ENCODE results near the gene ATP8A1. TPM values are rescaled to one million over a fixed set of nuclear protein-coding genes. Genes with fewer than 3 reads are reported as not detected.

ATP8A1 gene
- total RNA-seq, 1 donor from 2014 or later, result 4.3 TPM

DNA sequence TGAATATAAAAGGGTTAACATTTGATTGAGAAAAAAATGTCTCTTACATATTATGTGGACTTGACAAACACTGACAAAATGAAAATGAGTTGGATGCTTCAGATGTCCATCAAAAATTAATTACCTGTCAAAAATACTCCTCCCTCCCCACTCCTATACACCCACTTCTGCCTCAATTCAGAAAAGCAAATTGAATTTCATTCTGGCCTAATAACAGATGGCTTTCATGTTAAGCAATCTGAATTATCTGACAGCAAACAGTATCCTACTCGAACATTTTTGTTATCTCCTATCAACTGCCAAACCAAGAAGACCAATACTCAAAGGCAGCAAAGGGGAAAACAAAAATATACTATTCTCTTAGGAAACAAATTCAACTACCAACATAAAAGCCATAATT is 44.0 kb downstream of the ATP8A1 start:
- DNase-seq (ENCODE audit: low read depth), result no peak
- H3K4me3 ChIP-seq (ENCODE audit: low read depth, low read length), result no peak overlapping the region
- TF ChIP-seq, protein P1, sequence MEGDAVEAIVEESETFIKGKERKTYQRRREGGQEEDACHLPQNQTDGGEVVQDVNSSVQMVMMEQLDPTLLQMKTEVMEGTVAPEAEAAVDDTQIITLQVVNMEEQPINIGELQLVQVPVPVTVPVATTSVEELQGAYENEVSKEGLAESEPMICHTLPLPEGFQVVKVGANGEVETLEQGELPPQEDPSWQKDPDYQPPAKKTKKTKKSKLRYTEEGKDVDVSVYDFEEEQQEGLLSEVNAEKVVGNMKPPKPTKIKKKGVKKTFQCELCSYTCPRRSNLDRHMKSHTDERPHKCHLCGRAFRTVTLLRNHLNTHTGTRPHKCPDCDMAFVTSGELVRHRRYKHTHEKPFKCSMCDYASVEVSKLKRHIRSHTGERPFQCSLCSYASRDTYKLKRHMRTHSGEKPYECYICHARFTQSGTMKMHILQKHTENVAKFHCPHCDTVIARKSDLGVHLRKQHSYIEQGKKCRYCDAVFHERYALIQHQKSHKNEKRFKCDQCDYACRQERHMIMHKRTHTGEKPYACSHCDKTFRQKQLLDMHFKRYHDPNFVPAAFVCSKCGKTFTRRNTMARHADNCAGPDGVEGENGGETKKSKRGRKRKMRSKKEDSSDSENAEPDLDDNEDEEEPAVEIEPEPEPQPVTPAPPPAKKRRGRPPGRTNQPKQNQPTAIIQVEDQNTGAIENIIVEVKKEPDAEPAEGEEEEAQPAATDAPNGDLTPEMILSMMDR (conservative IDR thresholded peaks at IDR 0.05; ENCODE audit: low read depth, low read length), result no peak

DNA sequence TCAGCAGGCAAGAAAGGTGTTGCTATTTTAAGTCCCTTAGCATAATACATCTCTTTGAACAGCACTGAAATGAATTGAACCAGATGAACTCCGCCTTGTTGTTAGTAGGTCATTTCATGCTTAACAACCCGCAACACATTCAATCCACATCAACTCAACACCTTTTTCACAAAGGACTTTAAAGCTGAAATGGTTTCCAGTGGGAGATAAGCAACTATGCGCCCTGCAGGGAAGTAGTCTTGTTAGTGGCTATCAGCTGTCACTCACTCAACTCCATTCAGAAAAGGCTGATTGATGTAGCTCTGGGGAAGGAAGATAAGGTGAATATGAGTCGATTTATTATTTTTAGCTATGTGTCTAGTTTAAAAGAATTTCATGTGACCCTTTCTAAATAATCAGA is 46.0 kb downstream of the ATP8A1 start:
- no peak for DNase-seq (ENCODE audit: low read depth)
- no peak overlapping the region for H3K4me3 ChIP-seq (ENCODE audit: low read depth, low read length)
- TF ChIP-seq, protein P1 (conservative IDR thresholded peaks at IDR 0.05; ENCODE audit: low read depth, low read length), result no peak

DNA sequence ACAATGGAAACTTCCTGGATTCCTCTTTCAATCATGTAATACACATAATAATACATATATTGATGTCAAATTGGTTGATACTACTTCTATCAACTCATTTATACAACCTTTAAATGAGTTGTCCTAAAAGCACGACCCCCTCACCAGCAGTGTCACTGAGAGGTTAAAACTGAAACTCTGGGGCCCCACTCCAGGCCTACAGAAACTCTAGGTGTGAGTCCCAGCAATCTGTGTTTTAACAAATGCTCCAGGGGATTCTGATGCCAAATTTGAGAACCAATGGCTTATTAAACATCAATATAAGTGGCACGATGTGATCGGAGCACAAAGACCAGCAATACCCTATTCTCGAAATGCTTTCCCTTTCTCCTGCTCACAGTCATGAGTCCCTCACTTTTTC is 47.9 kb downstream of the ATP8A1 start:
- H3K4me3 ChIP-seq (ENCODE audit: low read depth, low read length), result no peak overlapping the region
- DNase-seq (ENCODE audit: low read depth), result no peak
- TF ChIP-seq, protein P1 (conservative IDR thresholded peaks at IDR 0.05; ENCODE audit: low read depth, low read length), result no peak

DNA sequence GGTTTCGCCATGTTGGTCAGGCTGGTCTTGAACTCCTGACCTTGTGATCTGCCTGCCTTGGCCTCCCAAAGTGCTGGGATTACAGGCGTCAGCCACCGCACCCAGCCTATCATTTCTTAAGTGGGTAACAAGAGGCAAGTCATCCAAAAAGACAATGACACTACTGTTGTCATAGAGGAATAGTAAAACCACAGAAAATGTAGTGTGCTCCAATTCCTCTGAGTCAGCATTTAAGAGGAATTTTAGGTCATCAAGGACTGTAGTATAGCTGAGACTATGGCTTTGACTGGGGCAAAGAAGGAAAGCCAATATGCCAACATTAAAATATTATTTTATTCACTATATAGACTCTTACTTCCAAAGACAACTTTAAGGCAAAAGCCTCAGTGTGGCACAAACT is 48.4 kb downstream of the ATP8A1 start:
- no peak for DNase-seq (ENCODE audit: low read depth)
- no peak overlapping the region for H3K4me3 ChIP-seq (ENCODE audit: low read depth, low read length)
- TF ChIP-seq, protein P1 (conservative IDR thresholded peaks at IDR 0.05; ENCODE audit: low read depth, low read length), result no peak

DNA sequence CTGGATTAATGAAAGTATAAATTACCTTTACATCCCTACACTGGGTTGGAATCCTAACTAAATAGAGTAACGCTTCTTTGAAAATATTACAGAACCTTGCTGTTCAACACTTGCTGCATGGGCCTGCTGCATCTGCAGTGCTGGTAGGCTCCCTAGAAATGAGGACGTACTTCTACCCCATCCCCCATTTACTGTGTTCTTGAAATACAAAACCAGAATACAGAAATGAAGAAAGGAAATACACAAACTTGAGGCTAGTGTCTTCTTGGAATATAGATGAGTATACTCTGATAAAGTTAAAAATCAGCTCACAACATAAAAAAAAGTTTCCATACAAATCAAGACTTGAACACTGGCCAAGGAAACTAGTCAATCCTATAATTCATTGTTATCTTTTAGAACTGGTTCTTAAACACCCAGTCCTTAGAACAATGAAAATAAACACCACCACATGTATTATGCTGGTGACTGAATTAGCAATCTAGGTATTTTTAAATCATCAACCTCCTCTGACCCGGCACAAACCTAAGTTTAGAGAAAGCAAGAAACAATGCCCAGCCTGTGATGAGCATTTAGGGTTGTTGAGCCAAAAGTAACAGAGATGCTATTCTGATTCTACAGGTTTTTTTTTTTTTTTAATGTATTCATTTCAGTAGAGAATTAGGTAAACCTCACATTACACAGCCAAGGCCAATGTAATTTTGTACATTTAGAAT is 49.7 kb downstream of the ATP8A1 start:
- no peak for DNase-seq (ENCODE audit: low read depth)
- H3K4me3 ChIP-seq (ENCODE audit: low read depth, low read length), result no peak overlapping the region
- TF ChIP-seq, protein P1 (conservative IDR thresholded peaks at IDR 0.05; ENCODE audit: low read depth, low read length), result no peak

DNA sequence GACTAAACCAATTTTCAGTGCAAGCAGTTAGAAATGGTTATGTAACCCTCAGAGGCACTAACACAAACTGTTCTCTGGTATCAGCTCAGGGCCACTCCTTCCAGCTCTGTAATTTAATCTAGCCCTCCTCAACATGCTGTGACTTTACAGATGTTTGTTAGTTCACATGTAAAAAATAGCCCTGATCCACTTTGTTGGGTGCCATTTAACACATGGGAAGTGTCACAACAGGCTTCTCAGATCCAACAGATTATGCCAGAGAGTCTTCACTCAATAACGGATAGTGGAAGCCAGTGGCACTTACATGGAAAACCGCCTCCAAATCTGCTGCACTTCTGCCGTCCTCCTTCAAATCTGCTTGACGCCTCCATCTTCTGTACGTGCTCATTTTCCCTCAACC is 51.6 kb downstream of the ATP8A1 start:
- H3K4me3 ChIP-seq (ENCODE audit: low read depth, low read length), result no peak overlapping the region
- no peak for DNase-seq (ENCODE audit: low read depth)
- TF ChIP-seq, protein P1 (conservative IDR thresholded peaks at IDR 0.05; ENCODE audit: low read depth, low read length), result no peak

DNA sequence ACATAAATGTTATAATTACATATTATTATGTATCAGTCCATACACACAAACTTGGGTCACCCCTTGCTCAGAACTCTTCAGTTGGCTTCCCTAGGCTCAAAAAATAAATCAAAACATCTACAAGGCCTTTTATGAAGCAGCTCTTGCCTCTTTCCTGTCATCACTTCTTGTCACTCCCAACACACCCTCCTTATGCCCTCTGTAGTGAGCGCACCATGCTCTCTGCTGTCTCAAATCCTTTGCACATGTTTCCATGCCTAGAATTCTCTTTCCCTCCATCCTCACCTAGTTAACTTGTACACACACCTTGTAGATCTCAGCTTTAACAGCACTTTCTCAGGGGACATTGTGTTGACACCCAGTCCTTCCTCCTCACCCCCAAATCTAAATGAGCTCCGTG is 53.0 kb downstream of the ATP8A1 start:
- DNase-seq (ENCODE audit: low read depth), result no peak
- TF ChIP-seq, protein P1 (conservative IDR thresholded peaks at IDR 0.05; ENCODE audit: low read depth, low read length), result no peak
- no peak overlapping the region for H3K4me3 ChIP-seq (ENCODE audit: low read depth, low read length)
